Parathyroid adenoma (tissue), 2 donors: ENCODE measurements around the gene DTX2.
"Not testable (repeated sequence)": the region's sequence is repeated elsewhere in the genome, so short reads cannot be mapped to it uniquely, and the experiment has no call there.

Experiments
- H2AFZ ChIP-seq: fragments of 300-600 bp; sonication (generic); one replicate; pipeline ENCODE4 v1.7.0; 2017; ENCODE audit warnings: antibody characterized with exemption, mild to moderate bottlenecking
- H3K27ac ChIP-seq: fragments of 300-600 bp; sonication (generic); one replicate; pipeline ENCODE4 v1.7.0; 2017
- H3K27me3 ChIP-seq: fragments of 300-600 bp; sonication (generic); one replicate; pipeline ENCODE4 v1.7.0; 2017; ENCODE audit warnings: low read length; ENCODE audit not compliant: control insufficient read depth, insufficient read depth
- H3K36me3 ChIP-seq: fragments of 300-600 bp; sonication (generic); one replicate; pipeline ENCODE4 v1.7.0; 2017; ENCODE audit warnings: low read length; ENCODE audit not compliant: control insufficient read depth, insufficient read depth
- H3K4me1 ChIP-seq: fragments of 300-600 bp; sonication (generic); one replicate; pipeline ENCODE4 v1.7.0; 2017; ENCODE audit warnings: control low read depth
- H3K4me2 ChIP-seq: fragments of 300-600 bp; sonication (generic); one replicate; pipeline ENCODE4 v1.7.0; 2017; ENCODE audit warnings: low read length
- H3K4me3 ChIP-seq: fragments of 300-600 bp; sonication (generic); one replicate; pipeline ENCODE4 v1.7.0; 2017; ENCODE audit warnings: low read depth, low read length
- H3K79me2 ChIP-seq: fragments of 300-600 bp; sonication (generic); one replicate; pipeline ENCODE4 v1.7.0; 2017; ENCODE audit warnings: control low read depth
- H3K9ac ChIP-seq: fragments of 300-600 bp; sonication (generic); one replicate; pipeline ENCODE4 v1.7.0; 2017; ENCODE audit warnings: mild to moderate bottlenecking
- H3K9me3 ChIP-seq: fragments of 300-600 bp; sonication (generic); one replicate; pipeline ENCODE4 v1.7.0; 2017; ENCODE audit warnings: low read length; ENCODE audit not compliant: control insufficient read depth
- donor health status: primary hyperparathyroidism.

The DTX2 gene

GRCh38 chr7:76486618-76487017 is 25.1 kb downstream of the DTX2 start:
- H3K27me3 ChIP-seq, H3K4me3 ChIP-seq, H3K36me3 ChIP-seq, H3K9ac ChIP-seq, H3K27ac ChIP-seq, H3K4me2 ChIP-seq, H2AFZ ChIP-seq, H3K4me1 ChIP-seq, H3K79me2 ChIP-seq, H3K9me3 ChIP-seq: not testable (repeated sequence)

GRCh38 chr7:76487969-76488368 is 26.5 kb downstream of the DTX2 start:
- H3K36me3 ChIP-seq, H3K4me1 ChIP-seq, H3K4me3 ChIP-seq, H3K9ac ChIP-seq, H3K79me2 ChIP-seq, H3K27ac ChIP-seq, H3K4me2 ChIP-seq, H2AFZ ChIP-seq, H3K27me3 ChIP-seq, H3K9me3 ChIP-seq: not testable (repeated sequence)

GRCh38 chr7:76492139-76492538 is 30.6 kb downstream of the DTX2 start:
- H3K4me1 ChIP-seq, H3K27ac ChIP-seq, H3K79me2 ChIP-seq, H3K4me3 ChIP-seq, H3K36me3 ChIP-seq, H3K4me2 ChIP-seq, H2AFZ ChIP-seq, H3K27me3 ChIP-seq, H3K9me3 ChIP-seq, H3K9ac ChIP-seq: not testable (repeated sequence)

- not testable (repeated sequence) for H3K4me3 ChIP-seq, H3K4me2 ChIP-seq, H3K4me1 ChIP-seq, H3K36me3 ChIP-seq, H3K27me3 ChIP-seq, H3K27ac ChIP-seq, H3K79me2 ChIP-seq, H3K9me3 ChIP-seq, H2AFZ ChIP-seq, H3K9ac ChIP-seq
Observed at GRCh38 chr7:76495717-76496116, 34.2 kb downstream of the DTX2 start.

GRCh38 chr7:76497918-76498582 is 36.5 kb downstream of the DTX2 start:
- not testable (repeated sequence) for H3K4me1 ChIP-seq, H3K4me2 ChIP-seq, H3K9me3 ChIP-seq, H2AFZ ChIP-seq, H3K79me2 ChIP-seq, H3K9ac ChIP-seq, H3K27me3 ChIP-seq, H3K36me3 ChIP-seq, H3K27ac ChIP-seq, H3K4me3 ChIP-seq

GRCh38 chr7:76498583-76499200 is 37.2 kb downstream of the DTX2 start:
- H3K79me2 ChIP-seq, H3K4me1 ChIP-seq, H3K9me3 ChIP-seq, H2AFZ ChIP-seq, H3K4me2 ChIP-seq, H3K27me3 ChIP-seq, H3K4me3 ChIP-seq, H3K36me3 ChIP-seq, H3K27ac ChIP-seq, H3K9ac ChIP-seq: not testable (repeated sequence)

GRCh38 chr7:76499201-76499923 is 37.9 kb downstream of the DTX2 start:
- not testable (repeated sequence) for H3K9me3 ChIP-seq, H3K36me3 ChIP-seq, H3K4me1 ChIP-seq, H3K79me2 ChIP-seq, H3K27me3 ChIP-seq, H3K4me3 ChIP-seq, H3K9ac ChIP-seq, H3K4me2 ChIP-seq, H2AFZ ChIP-seq, H3K27ac ChIP-seq

- not testable (repeated sequence) for H2AFZ ChIP-seq, H3K4me1 ChIP-seq, H3K27me3 ChIP-seq, H3K36me3 ChIP-seq, H3K4me2 ChIP-seq, H3K9me3 ChIP-seq, H3K27ac ChIP-seq, H3K9ac ChIP-seq, H3K79me2 ChIP-seq, H3K4me3 ChIP-seq
Observed at GRCh38 chr7:76499924-76500241, 38.4 kb downstream of the DTX2 start.

- H3K9me3 ChIP-seq, H3K27ac ChIP-seq, H3K9ac ChIP-seq, H3K4me1 ChIP-seq, H3K4me2 ChIP-seq, H3K79me2 ChIP-seq, H3K36me3 ChIP-seq, H2AFZ ChIP-seq, H3K4me3 ChIP-seq, H3K27me3 ChIP-seq: not testable (repeated sequence)
Observed at GRCh38 chr7:76502224-76502623, 40.7 kb downstream of the DTX2 start.

GRCh38 chr7:76502836-76503235 is 41.3 kb downstream of the DTX2 start:
- H3K9me3 ChIP-seq, H3K4me2 ChIP-seq, H3K79me2 ChIP-seq, H3K4me1 ChIP-seq, H3K27me3 ChIP-seq, H3K36me3 ChIP-seq, H3K27ac ChIP-seq, H3K9ac ChIP-seq, H3K4me3 ChIP-seq, H2AFZ ChIP-seq: not testable (repeated sequence)

- H3K27ac ChIP-seq, H3K4me3 ChIP-seq, H3K9me3 ChIP-seq, H3K4me2 ChIP-seq, H2AFZ ChIP-seq, H3K9ac ChIP-seq, H3K79me2 ChIP-seq, H3K4me1 ChIP-seq, H3K27me3 ChIP-seq, H3K36me3 ChIP-seq: not testable (repeated sequence)
Observed at GRCh38 chr7:76503244-76503643, 41.7 kb downstream of the DTX2 start.
